ENCODE measurements around the gene RPS29. TPM values are rescaled to one million over a fixed set of nuclear protein-coding genes. Genes with fewer than 3 reads are reported as not detected.
A peak's percentile ranks its signal among the peaks of the same experiment; 100 is the strongest.

RPS29 gene
- total and polyA plus RNA-seq, 9 of the 15 experiments (the other 6 are each of a cell fraction or from before 2014, with no cell fraction given): 1,545 to 5,012 (median 2,448) TPM

DNA sequence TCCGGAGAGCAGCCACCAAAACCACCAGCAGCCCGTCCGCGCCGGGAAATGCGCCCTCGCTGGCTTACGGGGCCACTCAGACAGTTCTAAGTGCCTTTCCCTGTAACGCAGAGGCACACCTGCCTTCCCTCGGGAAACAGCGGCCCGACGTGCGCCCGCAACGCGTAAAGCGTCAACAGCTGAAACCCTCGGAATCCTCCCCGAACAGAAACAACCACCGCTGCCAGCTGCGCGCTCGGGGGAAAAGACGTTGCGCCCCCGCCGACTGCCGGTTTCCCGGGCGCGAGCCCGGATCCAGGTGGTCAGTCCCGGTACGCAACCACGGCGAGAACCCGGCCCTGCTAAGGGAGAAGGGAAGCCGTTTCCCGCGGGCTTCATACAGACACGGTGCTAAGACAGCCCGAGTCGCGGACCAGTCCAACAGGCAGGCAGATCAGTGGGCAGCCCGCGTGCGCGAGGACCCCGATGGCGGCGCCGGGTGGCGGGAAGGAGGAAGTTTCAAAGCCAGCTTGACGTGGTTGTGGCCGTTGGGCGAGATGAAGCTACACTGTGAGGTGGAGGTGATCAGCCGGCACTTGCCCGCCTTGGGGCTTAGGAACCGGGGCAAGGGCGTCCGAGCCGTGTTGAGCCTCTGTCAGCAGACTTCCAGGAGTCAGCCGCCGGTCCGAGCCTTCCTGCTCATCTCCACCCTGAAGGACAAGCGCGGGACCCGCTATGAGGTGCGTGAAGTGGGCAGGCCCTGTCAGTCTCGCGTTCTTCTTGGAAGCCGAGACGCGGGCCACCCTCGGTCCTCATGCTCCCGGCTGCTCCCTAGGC, 12.5 kb upstream of the RPS29 start, which contains the start of gene LRR1 (continued):
- TF ChIP-seq KLF16 (IDR thresholded peaks at IDR 0.05) (no peak), ZNF224 (CRISPR knock-in tag; IDR thresholded peaks at IDR 0.05) (no peak), FOS (IDR thresholded peaks at IDR 0.05; ENCODE audit: extremely low read depth, insufficient read length) (no peak), ZNF561 (CRISPR knock-in tag; conservative IDR thresholded peaks at IDR 0.05) (no peak), TCF7 (IDR thresholded peaks at IDR 0.05; ENCODE audit: borderline replicate concordance) (no peak), SPI1 (IDR thresholded peaks at IDR 0.05; ENCODE audit: borderline replicate concordance, low read depth, low read length) (no peak), IRF2 (CRISPR knock-in tag; IDR thresholded peaks at IDR 0.05) (no peak), KAT7 (CRISPR knock-in tag; IDR thresholded peaks at IDR 0.05; ENCODE audit: borderline replicate concordance) (no peak), FOXP1 (CRISPR knock-in tag; IDR thresholded peaks at IDR 0.05) (peak; percentile 86), GTF2F1 (IDR thresholded peaks at IDR 0.05; ENCODE audit: low read depth, low read length) (no peak; the same call in 1 of the 2 replicates), FIP1L1 (IDR thresholded peaks at IDR 0.05; ENCODE audit: low read depth, low read length, poor library complexity, severe bottlenecking) (peak; percentile 77), BRF1 (IDR thresholded peaks at IDR 0.05; ENCODE audit: borderline replicate concordance, extremely low read depth, insufficient read length) (no peak), KDM5B (IDR thresholded peaks at IDR 0.05; ENCODE audit: insufficient replicate concordance, low read depth, low read length) (peak; percentile 85), XRCC5 (IDR thresholded peaks at IDR 0.05; ENCODE audit: low read depth, low read length) (no peak)
- TF ChIP-seq, protein P1, sequence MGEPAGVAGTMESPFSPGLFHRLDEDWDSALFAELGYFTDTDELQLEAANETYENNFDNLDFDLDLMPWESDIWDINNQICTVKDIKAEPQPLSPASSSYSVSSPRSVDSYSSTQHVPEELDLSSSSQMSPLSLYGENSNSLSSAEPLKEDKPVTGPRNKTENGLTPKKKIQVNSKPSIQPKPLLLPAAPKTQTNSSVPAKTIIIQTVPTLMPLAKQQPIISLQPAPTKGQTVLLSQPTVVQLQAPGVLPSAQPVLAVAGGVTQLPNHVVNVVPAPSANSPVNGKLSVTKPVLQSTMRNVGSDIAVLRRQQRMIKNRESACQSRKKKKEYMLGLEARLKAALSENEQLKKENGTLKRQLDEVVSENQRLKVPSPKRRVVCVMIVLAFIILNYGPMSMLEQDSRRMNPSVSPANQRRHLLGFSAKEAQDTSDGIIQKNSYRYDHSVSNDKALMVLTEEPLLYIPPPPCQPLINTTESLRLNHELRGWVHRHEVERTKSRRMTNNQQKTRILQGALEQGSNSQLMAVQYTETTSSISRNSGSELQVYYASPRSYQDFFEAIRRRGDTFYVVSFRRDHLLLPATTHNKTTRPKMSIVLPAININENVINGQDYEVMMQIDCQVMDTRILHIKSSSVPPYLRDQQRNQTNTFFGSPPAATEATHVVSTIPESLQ (CRISPR knock-in tag; IDR thresholded peaks at IDR 0.05): 0 out of 2 replicates have a peak, but pooled peaks have one; percentile 17
- TF ChIP-seq, protein P2, sequence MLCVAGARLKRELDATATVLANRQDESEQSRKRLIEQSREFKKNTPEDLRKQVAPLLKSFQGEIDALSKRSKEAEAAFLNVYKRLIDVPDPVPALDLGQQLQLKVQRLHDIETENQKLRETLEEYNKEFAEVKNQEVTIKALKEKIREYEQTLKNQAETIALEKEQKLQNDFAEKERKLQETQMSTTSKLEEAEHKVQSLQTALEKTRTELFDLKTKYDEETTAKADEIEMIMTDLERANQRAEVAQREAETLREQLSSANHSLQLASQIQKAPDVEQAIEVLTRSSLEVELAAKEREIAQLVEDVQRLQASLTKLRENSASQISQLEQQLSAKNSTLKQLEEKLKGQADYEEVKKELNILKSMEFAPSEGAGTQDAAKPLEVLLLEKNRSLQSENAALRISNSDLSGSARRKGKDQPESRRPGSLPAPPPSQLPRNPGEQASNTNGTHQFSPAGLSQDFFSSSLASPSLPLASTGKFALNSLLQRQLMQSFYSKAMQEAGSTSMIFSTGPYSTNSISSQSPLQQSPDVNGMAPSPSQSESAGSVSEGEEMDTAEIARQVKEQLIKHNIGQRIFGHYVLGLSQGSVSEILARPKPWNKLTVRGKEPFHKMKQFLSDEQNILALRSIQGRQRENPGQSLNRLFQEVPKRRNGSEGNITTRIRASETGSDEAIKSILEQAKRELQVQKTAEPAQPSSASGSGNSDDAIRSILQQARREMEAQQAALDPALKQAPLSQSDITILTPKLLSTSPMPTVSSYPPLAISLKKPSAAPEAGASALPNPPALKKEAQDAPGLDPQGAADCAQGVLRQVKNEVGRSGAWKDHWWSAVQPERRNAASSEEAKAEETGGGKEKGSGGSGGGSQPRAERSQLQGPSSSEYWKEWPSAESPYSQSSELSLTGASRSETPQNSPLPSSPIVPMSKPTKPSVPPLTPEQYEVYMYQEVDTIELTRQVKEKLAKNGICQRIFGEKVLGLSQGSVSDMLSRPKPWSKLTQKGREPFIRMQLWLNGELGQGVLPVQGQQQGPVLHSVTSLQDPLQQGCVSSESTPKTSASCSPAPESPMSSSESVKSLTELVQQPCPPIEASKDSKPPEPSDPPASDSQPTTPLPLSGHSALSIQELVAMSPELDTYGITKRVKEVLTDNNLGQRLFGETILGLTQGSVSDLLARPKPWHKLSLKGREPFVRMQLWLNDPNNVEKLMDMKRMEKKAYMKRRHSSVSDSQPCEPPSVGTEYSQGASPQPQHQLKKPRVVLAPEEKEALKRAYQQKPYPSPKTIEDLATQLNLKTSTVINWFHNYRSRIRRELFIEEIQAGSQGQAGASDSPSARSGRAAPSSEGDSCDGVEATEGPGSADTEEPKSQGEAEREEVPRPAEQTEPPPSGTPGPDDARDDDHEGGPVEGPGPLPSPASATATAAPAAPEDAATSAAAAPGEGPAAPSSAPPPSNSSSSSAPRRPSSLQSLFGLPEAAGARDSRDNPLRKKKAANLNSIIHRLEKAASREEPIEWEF (CRISPR knock-in tag; IDR thresholded peaks at IDR 0.05): no peak
- TF ChIP-seq, protein P3, sequence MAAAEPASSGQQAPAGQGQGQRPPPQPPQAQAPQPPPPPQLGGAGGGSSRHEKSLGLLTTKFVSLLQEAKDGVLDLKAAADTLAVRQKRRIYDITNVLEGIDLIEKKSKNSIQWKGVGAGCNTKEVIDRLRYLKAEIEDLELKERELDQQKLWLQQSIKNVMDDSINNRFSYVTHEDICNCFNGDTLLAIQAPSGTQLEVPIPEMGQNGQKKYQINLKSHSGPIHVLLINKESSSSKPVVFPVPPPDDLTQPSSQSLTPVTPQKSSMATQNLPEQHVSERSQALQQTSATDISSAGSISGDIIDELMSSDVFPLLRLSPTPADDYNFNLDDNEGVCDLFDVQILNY (CRISPR knock-in tag; IDR thresholded peaks at IDR 0.05): peak; percentile 66; the same call in 1 of the 2 replicates
- TF ChIP-seq, protein P4, sequence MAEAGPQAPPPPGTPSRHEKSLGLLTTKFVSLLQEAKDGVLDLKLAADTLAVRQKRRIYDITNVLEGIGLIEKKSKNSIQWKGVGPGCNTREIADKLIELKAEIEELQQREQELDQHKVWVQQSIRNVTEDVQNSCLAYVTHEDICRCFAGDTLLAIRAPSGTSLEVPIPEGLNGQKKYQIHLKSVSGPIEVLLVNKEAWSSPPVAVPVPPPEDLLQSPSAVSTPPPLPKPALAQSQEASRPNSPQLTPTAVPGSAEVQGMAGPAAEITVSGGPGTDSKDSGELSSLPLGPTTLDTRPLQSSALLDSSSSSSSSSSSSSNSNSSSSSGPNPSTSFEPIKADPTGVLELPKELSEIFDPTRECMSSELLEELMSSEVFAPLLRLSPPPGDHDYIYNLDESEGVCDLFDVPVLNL (CRISPR knock-in tag; IDR thresholded peaks at IDR 0.05; ENCODE audit: low read depth): peak; percentile 97
